Natural killer cell (primary cell): ENCODE data around the gene PCBP3. TPM values are rescaled to one million over a fixed set of nuclear protein-coding genes. Genes with fewer than 3 reads are reported as not detected.

Source experiments
- ATAC-seq, 3 donors: fragments of 150-1000 bp in 2 of 3; fragments of 200-7000 bp in 1 of 3; cut with Tn5 transposase; 1 replicate in 1 of 3; 2 replicates in 2 of 3; pipeline ENCODE4 v1.10.0; 2021; ENCODE audit warnings: mild to moderate bottlenecking in 2 of 3, moderate library complexity in 2 of 3
- DNase-seq, 2 donors: peaks; one replicate each; pipeline versions ENCODE4 v3.0.0 to v3.0.0-alpha.2; 2013 to 2021; ENCODE audit warnings: mixed read lengths in 1 of 2
- H3K27ac ChIP-seq: one replicate; pipeline ENCODE4 v1.5.1; 2013; ENCODE audit warnings: mild to moderate bottlenecking, low read length
- H3K27me3 ChIP-seq: one replicate; pipeline ENCODE4 v1.6.1; 2013; ENCODE audit warnings: low read length; ENCODE audit not compliant: control insufficient read depth, insufficient read depth
- H3K36me3 ChIP-seq: one replicate; pipeline ENCODE4 v1.6.1; 2013; ENCODE audit warnings: low read length; ENCODE audit not compliant: control insufficient read depth, insufficient read depth
- H3K4me1 ChIP-seq: one replicate; pipeline ENCODE4 v1.6.1; 2013; ENCODE audit warnings: low read length; ENCODE audit not compliant: control insufficient read depth, insufficient read depth
- H3K4me3 ChIP-seq: one replicate; pipeline ENCODE4 v1.5.1; 2013; ENCODE audit warnings: low read length
- H3K9me3 ChIP-seq: one replicate; pipeline ENCODE4 v1.6.1; 2013; ENCODE audit warnings: low read length; ENCODE audit not compliant: control insufficient read depth, insufficient read depth
- H3K27ac Mint-ChIP-seq, 2 donors: one replicate each; pipeline ENCODE4 v1.8.0; 2022; ENCODE audit warnings: mild to moderate bottlenecking in 2 of 2, mixed read lengths in 2 of 2, moderate library complexity in 1 of 2
- H3K27me3 Mint-ChIP-seq, 2 donors: one replicate each; pipeline ENCODE4 v1.8.0; 2022; ENCODE audit warnings: low read depth in 2 of 2, mixed read lengths in 2 of 2
- H3K36me3 Mint-ChIP-seq: one replicate; pipeline ENCODE4 v1.8.0; 2022; ENCODE audit warnings: mixed read lengths
- H3K4me1 Mint-ChIP-seq, 2 donors: one replicate each; pipeline ENCODE4 v1.8.0; 2022; ENCODE audit warnings: mixed read lengths in 2 of 2
- H3K4me3 Mint-ChIP-seq: one replicate; pipeline ENCODE4 v1.8.0; 2022; ENCODE audit warnings: mild to moderate bottlenecking, moderate library complexity, mixed read lengths
- H3K9me3 Mint-ChIP-seq, 2 donors: one replicate each; pipeline ENCODE4 v1.8.0; 2022; ENCODE audit warnings: mixed read lengths in 2 of 2
- CTCF ChIP-seq: fragments of 200-600 bp; IDR thresholded peaks from one replicate; pipeline ENCODE4 v1.8.0; 2022; ENCODE audit warnings: antibody characterized with exemption
- WGBS: methylation state at CpG from one replicate; pipeline ENCODE4 v1.1.7; 2013; ENCODE audit warnings: missing lambda C conversion rate; ENCODE audit not compliant: insufficient coverage; 5-methylcytosine and 5-hydroxymethylcytosine counted together
- intact Hi-C: fragments of 100-400 bp; cut with micrococcal nuclease; formaldehyde crosslinking; loops from one replicate; pipeline ENCODE4 v1.14.2; 2022
- total RNA-seq, 4 donors: library from RNA; stranded (reverse); fragments of 120-200 nt in 1 of 4; gene quantifications; one replicate each; pipeline versions ENCODE4 v1.2.3 to v1.2.4, GENCODE V29; 2013 to 2022

The PCBP3 gene
- total RNA-seq, 3 donors from 2014 or later (not counting 1 experiment from before 2014, with no cell fraction given), result 0.50 to 3.0 (median 0.52) TPM

- Mint-ChIP-seq H3K4me3 (no peak overlapping the region), H3K27me3 (no peaks in the 10 kb centered on the region), H3K27ac (no peak overlapping the region), H3K9me3 (no peaks in the 10 kb centered on the region), H3K36me3 (no peaks in the 10 kb centered on the region), H3K4me1 (peaks cover 0 to 9% of the 10 kb centered on the region in 2 donors)
- no peak for TF ChIP-seq CTCF
- no peaks in the 10 kb centered on the region for H3K27me3 ChIP-seq
- no peaks in the 10 kb centered on the region for H3K9me3 ChIP-seq
- ATAC-seq, result no peak
- H3K36me3 ChIP-seq, result no peaks in the 10 kb centered on the region
- H3K27ac ChIP-seq, result no peak overlapping the region
- no peak overlapping the region for H3K4me3 ChIP-seq
- 94% methylated on average over 15 of the region's 18 CpGs for WGBS
- H3K4me1 ChIP-seq, result peaks cover 11% of the 10 kb centered on the region
- DNase-seq, result no peak
- intact Hi-C loops, result no loop called here
These were observed 219.7 kb downstream of the PCBP3 start for GRCh38 chr21:45863267-45863666.

- H3K27ac Mint-ChIP-seq, result no peak overlapping the region
- H3K36me3 Mint-ChIP-seq, result no peaks in the 10 kb centered on the region
- no peaks in the 10 kb centered on the region for H3K9me3 Mint-ChIP-seq
- peaks cover 0 to 9% of the 10 kb centered on the region in 2 donors for H3K4me1 Mint-ChIP-seq
- Histone ChIP-seq H3K9me3 (no peaks in the 10 kb centered on the region), H3K27ac (no peak overlapping the region), H3K36me3 (no peaks in the 10 kb centered on the region), H3K4me1 (peaks cover 16% of the 10 kb centered on the region), H3K4me3 (no peak overlapping the region), H3K27me3 (no peaks in the 10 kb centered on the region)
- intact Hi-C loops, result no loop called here
- H3K27me3 Mint-ChIP-seq, result no peaks in the 10 kb centered on the region
- DNase-seq, result no peak
- no peak for TF ChIP-seq CTCF
- H3K4me3 Mint-ChIP-seq, result no peak overlapping the region
- 90% methylated on average over 19 of the region's 19 CpGs for WGBS
- no peak for ATAC-seq
These were observed 220.2 kb downstream of the PCBP3 start for GRCh38 chr21:45863751-45864150.

- Histone ChIP-seq H3K27me3 (no peaks in the 10 kb centered on the region), H3K9me3 (no peaks in the 10 kb centered on the region), H3K27ac (no peak overlapping the region), H3K4me1 (peaks cover 16% of the 10 kb centered on the region), H3K36me3 (no peaks in the 10 kb centered on the region), H3K4me3 (no peak overlapping the region)
- Mint-ChIP-seq H3K27ac (no peak overlapping the region), H3K36me3 (no peaks in the 10 kb centered on the region), H3K9me3 (no peaks in the 10 kb centered on the region), H3K27me3 (no peaks in the 10 kb centered on the region), H3K4me3 (no peak overlapping the region), H3K4me1 (peaks cover 0 to 9% of the 10 kb centered on the region in 2 donors)
- intact Hi-C loops, result no loop called here
- WGBS, result 81% methylated on average over 4 of the region's 5 CpGs
- no peak for TF ChIP-seq CTCF
- no peak for ATAC-seq
- no peak for DNase-seq
These were observed 220.9 kb downstream of the PCBP3 start for GRCh38 chr21:45864436-45864835.

- H3K36me3 Mint-ChIP-seq, result no peaks in the 10 kb centered on the region
- no peak overlapping the region for H3K4me3 Mint-ChIP-seq
- no peak for TF ChIP-seq CTCF
- Histone ChIP-seq H3K9me3 (no peaks in the 10 kb centered on the region), H3K27ac (no peak overlapping the region), H3K27me3 (no peaks in the 10 kb centered on the region), H3K36me3 (no peaks in the 10 kb centered on the region), H3K4me3 (no peak overlapping the region), H3K4me1 (peaks cover 16% of the 10 kb centered on the region)
- H3K27ac Mint-ChIP-seq, result no peak overlapping the region
- ATAC-seq (no peak), DNase-seq (no peak)
- H3K4me1 Mint-ChIP-seq, result peaks cover 0 to 9% of the 10 kb centered on the region in 2 donors
- intact Hi-C loops, result no loop called here
- H3K9me3 Mint-ChIP-seq, result no peaks in the 10 kb centered on the region
- 92% methylated on average over 27 of the region's 27 CpGs for WGBS
- no peaks in the 10 kb centered on the region for H3K27me3 Mint-ChIP-seq
These were observed 221.7 kb downstream of the PCBP3 start for GRCh38 chr21:45865106-45865835.
